Measurements from ENCODE around the gene SRGAP2.
"Not testable (repeated sequence)": the region's sequence is repeated elsewhere in the genome, so short reads cannot be mapped to it uniquely, and the experiment has no call there.

The SRGAP2 gene

GRCh38 chr1:206203364-206204158 is at the start of gene SRGAP2:
TSS of gene SRGAP2 (plus strand) at chr1:206203541. CDS start at chr1:206205971, 2,430 bp downstream.
- DNase-seq, result peak; percentile 48

- not testable (repeated sequence) for DNase-seq
These were observed 35.9 kb upstream of the SRGAP2 start for GRCh38 chr1:206167350-206168029.

- not testable (repeated sequence) for DNase-seq
These were observed 33.5 kb upstream of the SRGAP2 start for GRCh38 chr1:206169794-206170193.

- not testable (repeated sequence) for DNase-seq
These were observed 30.1 kb upstream of the SRGAP2 start for GRCh38 chr1:206173110-206173719.

GRCh38 chr1:206174182-206174868 is 29.0 kb upstream of the SRGAP2 start:
- DNase-seq, result peak; percentile 30

GRCh38 chr1:206175459-206176113 is 27.8 kb upstream of the SRGAP2 start:
- DNase-seq, result not testable (repeated sequence)

GRCh38 chr1:206176114-206176502 is 27.2 kb upstream of the SRGAP2 start:
- not testable (repeated sequence) for DNase-seq

GRCh38 chr1:206178061-206178989 is 25.0 kb upstream of the SRGAP2 start:
- not testable (repeated sequence) for DNase-seq

GRCh38 chr1:206179666-206180065 is 23.7 kb upstream of the SRGAP2 start:
- DNase-seq, result not testable (repeated sequence)

- DNase-seq, result not testable (repeated sequence)
These were observed 20.7 kb upstream of the SRGAP2 start for GRCh38 chr1:206182368-206183317.

GRCh38 chr1:206183788-206184187 is 19.6 kb upstream of the SRGAP2 start:
- DNase-seq, result not testable (repeated sequence)

GRCh38 chr1:206185778-206186177 is 17.6 kb upstream of the SRGAP2 start:
- DNase-seq, result not testable (repeated sequence)

- not testable (repeated sequence) for DNase-seq
These were observed 16.5 kb upstream of the SRGAP2 start for GRCh38 chr1:206186826-206187225.

- not testable (repeated sequence) for DNase-seq
These were observed 8.2 kb upstream of the SRGAP2 start for GRCh38 chr1:206195182-206195581.

GRCh38 chr1:206196748-206197424 is 6.5 kb upstream of the SRGAP2 start:
- DNase-seq, result not testable (repeated sequence)

GRCh38 chr1:206202789-206203363 is 465 bp upstream of the SRGAP2 start, which contains the start of gene FAM72A:
TSS of gene FAM72A (minus strand) at chr1:206202839. CDS start at chr1:206202025, 814 bp downstream.
- DNase-seq, result peak; percentile 100

- not testable (repeated sequence) for DNase-seq
These were observed 794 bp downstream of the SRGAP2 start for GRCh38 chr1:206204159-206204511.

GRCh38 chr1:206204871-206205270 is 1.5 kb downstream of the SRGAP2 start:
- not testable (repeated sequence) for DNase-seq

GRCh38 chr1:206205569-206205968 is 2.2 kb downstream of the SRGAP2 start:
- not testable (repeated sequence) for DNase-seq

Measured in NCI-H1092 (cell line).